ENCODE data around the gene ZCCHC3.

DNA sequence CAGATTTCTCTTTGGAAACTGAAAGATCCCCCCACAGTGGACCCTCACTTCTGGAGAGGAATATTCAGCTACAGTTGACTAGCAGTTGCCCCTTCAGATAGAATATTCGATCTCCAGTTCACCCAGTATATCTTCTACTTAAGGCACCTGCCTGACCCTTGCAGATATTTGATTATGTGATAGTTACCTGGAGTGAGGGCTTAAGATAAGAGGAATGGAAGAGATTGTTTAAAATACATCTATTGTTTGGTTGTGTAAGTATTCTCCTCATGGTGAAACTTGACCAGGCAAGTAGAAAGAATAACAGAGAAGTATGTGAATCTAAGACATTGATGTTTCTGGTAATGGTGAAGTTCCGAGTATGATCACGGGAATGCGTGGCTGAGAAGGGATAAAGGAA, 1.6 kb upstream of the ZCCHC3 start:
- TF ChIP-seq, protein P1, sequence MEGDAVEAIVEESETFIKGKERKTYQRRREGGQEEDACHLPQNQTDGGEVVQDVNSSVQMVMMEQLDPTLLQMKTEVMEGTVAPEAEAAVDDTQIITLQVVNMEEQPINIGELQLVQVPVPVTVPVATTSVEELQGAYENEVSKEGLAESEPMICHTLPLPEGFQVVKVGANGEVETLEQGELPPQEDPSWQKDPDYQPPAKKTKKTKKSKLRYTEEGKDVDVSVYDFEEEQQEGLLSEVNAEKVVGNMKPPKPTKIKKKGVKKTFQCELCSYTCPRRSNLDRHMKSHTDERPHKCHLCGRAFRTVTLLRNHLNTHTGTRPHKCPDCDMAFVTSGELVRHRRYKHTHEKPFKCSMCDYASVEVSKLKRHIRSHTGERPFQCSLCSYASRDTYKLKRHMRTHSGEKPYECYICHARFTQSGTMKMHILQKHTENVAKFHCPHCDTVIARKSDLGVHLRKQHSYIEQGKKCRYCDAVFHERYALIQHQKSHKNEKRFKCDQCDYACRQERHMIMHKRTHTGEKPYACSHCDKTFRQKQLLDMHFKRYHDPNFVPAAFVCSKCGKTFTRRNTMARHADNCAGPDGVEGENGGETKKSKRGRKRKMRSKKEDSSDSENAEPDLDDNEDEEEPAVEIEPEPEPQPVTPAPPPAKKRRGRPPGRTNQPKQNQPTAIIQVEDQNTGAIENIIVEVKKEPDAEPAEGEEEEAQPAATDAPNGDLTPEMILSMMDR (conservative IDR thresholded peaks at IDR 0.05; ENCODE audit: low read depth in 2 of 2): no peak
- TF ChIP-seq JUNB (IDR thresholded peaks at IDR 0.05; ENCODE audit: unreplicated experiment) (no peak), EZH2 (IDR thresholded peaks at IDR 0.05; ENCODE audit: low read depth, unreplicated experiment) (no peak), ZNF114 (CRISPR knock-in tag; IDR thresholded peaks at IDR 0.05) (no peak), POLR2AphosphoS5 (IDR thresholded peaks at IDR 0.05; ENCODE audit: low read depth) (no peak), ZNF331 (CRISPR knock-in tag; IDR thresholded peaks at IDR 0.05; ENCODE audit: low read depth) (no peak), CREB1 (CRISPR knock-in tag; IDR thresholded peaks at IDR 0.05; ENCODE audit: low read depth) (no peak)
- TF ChIP-seq, protein P2, sequence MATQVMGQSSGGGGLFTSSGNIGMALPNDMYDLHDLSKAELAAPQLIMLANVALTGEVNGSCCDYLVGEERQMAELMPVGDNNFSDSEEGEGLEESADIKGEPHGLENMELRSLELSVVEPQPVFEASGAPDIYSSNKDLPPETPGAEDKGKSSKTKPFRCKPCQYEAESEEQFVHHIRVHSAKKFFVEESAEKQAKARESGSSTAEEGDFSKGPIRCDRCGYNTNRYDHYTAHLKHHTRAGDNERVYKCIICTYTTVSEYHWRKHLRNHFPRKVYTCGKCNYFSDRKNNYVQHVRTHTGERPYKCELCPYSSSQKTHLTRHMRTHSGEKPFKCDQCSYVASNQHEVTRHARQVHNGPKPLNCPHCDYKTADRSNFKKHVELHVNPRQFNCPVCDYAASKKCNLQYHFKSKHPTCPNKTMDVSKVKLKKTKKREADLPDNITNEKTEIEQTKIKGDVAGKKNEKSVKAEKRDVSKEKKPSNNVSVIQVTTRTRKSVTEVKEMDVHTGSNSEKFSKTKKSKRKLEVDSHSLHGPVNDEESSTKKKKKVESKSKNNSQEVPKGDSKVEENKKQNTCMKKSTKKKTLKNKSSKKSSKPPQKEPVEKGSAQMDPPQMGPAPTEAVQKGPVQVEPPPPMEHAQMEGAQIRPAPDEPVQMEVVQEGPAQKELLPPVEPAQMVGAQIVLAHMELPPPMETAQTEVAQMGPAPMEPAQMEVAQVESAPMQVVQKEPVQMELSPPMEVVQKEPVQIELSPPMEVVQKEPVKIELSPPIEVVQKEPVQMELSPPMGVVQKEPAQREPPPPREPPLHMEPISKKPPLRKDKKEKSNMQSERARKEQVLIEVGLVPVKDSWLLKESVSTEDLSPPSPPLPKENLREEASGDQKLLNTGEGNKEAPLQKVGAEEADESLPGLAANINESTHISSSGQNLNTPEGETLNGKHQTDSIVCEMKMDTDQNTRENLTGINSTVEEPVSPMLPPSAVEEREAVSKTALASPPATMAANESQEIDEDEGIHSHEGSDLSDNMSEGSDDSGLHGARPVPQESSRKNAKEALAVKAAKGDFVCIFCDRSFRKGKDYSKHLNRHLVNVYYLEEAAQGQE (IDR thresholded peaks at IDR 0.05; ENCODE audit: unreplicated experiment): no peak
- TF ChIP-seq, protein P3, sequence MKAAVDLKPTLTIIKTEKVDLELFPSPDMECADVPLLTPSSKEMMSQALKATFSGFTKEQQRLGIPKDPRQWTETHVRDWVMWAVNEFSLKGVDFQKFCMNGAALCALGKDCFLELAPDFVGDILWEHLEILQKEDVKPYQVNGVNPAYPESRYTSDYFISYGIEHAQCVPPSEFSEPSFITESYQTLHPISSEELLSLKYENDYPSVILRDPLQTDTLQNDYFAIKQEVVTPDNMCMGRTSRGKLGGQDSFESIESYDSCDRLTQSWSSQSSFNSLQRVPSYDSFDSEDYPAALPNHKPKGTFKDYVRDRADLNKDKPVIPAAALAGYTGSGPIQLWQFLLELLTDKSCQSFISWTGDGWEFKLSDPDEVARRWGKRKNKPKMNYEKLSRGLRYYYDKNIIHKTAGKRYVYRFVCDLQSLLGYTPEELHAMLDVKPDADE (IDR thresholded peaks at IDR 0.05): no peak

Measured in GM23338 (cell line).